Tibial artery (tissue), 4 donors: ENCODE data around the gene HOXA2.

Experiments used
- DNase-seq, 2 donors: peaks; one replicate each; pipeline ENCODE4 v3.0.0-alpha.2; 2019
- H3K27ac ChIP-seq, 2 donors: fragments of 200-600 bp; sonication (generic) in 1 of 2; 1 replicate in 1 of 2; 2 replicates in 1 of 2; pipeline ENCODE4 v1.5.1; 2018 to 2019; ENCODE audit warnings: mild to moderate bottlenecking in 1 of 2
- H3K27me3 ChIP-seq, 2 donors: fragments of 200-600 bp; sonication (generic) in 1 of 2; one replicate each; pipeline versions ENCODE4 v1.5.1 to v1.6.0; 2016 to 2019
- H3K36me3 ChIP-seq, 3 donors: fragments of 200-600 bp; sonication (generic) in 2 of 3; one replicate each; pipeline ENCODE4 v1.5.1; 2016 to 2019; ENCODE audit warnings: mild to moderate bottlenecking in 2 of 3
- H3K4me1 ChIP-seq, 4 donors: fragments of 200-600 bp; sonication (generic) in 2 of 4; 1 replicate in 3 of 4; 2 replicates in 1 of 4; pipeline ENCODE4 v1.5.1; 2016 to 2019
- H3K4me3 ChIP-seq, 2 donors: fragments of 200-600 bp; sonication (generic) in 1 of 2; 1 replicate in 1 of 2; 2 replicates in 1 of 2; pipeline ENCODE4 v1.5.1; 2018 to 2019; ENCODE audit warnings: mild to moderate bottlenecking in 2 of 2
- H3K9me3 ChIP-seq, 3 donors: fragments of 200-600 bp; sonication (generic) in 1 of 3; one replicate each; pipeline ENCODE4 v1.5.1; 2016 to 2019
- intact Hi-C: fragments of 100-400 bp; cut with DNase I; formaldehyde crosslinking; loops from one replicate; pipeline ENCODE4 v1.15.0; 2023; ENCODE audit warnings: low total_unique reads
- TF ChIP-seq, protein P1 (sequence below), 2 experiments: fragments of 200-600 bp in 1 of 2; fragments of 450-650 bp in 1 of 2; IDR thresholded peaks; one replicate each; pipeline ENCODE4 v1.5.1; 2017 to 2019; ENCODE audit warnings: antibody characterized with exemption in 2 of 2, mild to moderate bottlenecking in 1 of 2, moderate library complexity in 1 of 2

Gene HOXA2

DNA sequence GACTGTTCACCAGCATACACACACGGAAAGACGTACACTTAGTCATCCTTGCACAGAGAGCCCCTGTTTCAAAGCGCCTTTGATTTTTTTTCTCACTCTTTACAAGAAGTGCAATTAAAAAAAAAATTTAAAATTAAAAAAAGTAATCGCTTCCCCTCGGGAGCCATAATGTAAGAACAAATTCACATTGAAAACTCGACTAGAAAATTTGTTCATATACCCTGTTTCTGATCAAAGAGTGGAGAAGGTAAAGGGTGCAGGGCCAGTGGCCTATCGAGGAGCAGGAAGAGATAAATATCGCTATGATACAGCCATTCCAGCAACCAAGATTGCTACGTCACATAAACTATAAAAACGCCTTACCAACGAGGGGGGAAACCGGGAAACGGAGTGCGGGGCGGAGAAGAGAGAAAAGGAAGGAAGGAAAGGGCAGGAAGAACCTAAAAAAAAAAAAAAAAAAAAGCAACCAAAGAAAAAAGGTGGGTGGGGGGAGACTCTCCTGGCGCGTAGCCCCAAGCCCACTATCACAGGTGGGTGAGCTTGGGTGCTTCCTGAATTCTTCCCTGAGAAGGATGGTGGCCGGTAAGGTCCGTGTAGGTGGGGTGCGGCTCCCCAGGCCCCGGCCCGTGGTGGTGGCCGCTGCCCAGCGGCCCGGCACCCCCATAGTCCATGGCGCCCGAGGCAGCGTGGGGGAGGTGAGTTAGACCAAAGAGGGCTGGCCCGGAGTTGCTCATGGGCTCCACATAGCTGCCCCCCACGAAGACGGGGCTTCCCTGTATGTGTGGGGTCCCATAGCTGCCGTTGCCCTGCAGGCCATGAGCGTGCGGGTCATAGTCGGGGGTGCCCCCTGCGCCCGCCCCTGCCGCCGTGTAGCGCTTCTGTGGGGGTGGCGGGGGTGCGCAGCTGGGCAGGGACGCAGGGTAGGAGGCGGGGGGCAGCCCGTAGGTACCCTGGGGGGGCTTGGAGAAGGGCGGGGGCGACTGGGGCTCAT, 5.2 kb upstream of the HOXA2 start:
- Histone ChIP-seq H3K4me1 (peaks cover 5 to 44% (median 25%) of the 10 kb centered on the region in 4 donors), H3K27me3 (no peaks in the 10 kb centered on the region), H3K27ac (no peak overlapping the region), H3K36me3 (peaks cover 0 to 9% (median 0%) of the 10 kb centered on the region in 3 donors), H3K9me3 (no peaks in the 10 kb centered on the region), H3K4me3 (peak overlapping the region in 1 of 2 donors; percentile 19)
- TF ChIP-seq, protein P1, sequence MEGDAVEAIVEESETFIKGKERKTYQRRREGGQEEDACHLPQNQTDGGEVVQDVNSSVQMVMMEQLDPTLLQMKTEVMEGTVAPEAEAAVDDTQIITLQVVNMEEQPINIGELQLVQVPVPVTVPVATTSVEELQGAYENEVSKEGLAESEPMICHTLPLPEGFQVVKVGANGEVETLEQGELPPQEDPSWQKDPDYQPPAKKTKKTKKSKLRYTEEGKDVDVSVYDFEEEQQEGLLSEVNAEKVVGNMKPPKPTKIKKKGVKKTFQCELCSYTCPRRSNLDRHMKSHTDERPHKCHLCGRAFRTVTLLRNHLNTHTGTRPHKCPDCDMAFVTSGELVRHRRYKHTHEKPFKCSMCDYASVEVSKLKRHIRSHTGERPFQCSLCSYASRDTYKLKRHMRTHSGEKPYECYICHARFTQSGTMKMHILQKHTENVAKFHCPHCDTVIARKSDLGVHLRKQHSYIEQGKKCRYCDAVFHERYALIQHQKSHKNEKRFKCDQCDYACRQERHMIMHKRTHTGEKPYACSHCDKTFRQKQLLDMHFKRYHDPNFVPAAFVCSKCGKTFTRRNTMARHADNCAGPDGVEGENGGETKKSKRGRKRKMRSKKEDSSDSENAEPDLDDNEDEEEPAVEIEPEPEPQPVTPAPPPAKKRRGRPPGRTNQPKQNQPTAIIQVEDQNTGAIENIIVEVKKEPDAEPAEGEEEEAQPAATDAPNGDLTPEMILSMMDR (IDR thresholded peaks at IDR 0.05): no peak
- DNase-seq: no peak
- intact Hi-C loops: no loop called here

DNA sequence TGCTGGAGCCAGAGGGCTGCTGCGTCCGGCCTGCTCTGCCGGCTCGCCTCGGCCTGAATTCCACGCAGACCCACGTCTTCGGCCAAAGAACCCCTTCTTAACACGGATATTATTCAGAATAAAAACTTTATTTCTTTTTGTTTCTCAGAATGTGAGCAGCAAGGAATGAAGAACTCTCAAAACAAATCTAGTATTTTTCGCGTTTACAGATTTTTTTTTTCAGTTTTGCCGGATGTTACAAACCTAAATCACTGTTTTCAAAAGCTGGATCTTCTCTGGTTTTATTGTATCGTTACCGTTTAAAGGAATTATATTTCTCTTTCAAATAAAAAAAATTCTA, 4.4 kb upstream of the HOXA2 start:
- Histone ChIP-seq H3K27me3 (no peaks in the 10 kb centered on the region), H3K27ac (no peak overlapping the region), H3K4me3 (peak overlapping the region in 1 of 2 donors; percentile 24), H3K9me3 (no peaks in the 10 kb centered on the region), H3K36me3 (peaks cover 0 to 9% (median 0%) of the 10 kb centered on the region in 3 donors), H3K4me1 (peaks cover 5 to 36% (median 25%) of the 10 kb centered on the region in 4 donors)
- no peak for DNase-seq
- TF ChIP-seq, protein P1 (IDR thresholded peaks at IDR 0.05): no peak
- intact Hi-C loops: no loop called here

DNA sequence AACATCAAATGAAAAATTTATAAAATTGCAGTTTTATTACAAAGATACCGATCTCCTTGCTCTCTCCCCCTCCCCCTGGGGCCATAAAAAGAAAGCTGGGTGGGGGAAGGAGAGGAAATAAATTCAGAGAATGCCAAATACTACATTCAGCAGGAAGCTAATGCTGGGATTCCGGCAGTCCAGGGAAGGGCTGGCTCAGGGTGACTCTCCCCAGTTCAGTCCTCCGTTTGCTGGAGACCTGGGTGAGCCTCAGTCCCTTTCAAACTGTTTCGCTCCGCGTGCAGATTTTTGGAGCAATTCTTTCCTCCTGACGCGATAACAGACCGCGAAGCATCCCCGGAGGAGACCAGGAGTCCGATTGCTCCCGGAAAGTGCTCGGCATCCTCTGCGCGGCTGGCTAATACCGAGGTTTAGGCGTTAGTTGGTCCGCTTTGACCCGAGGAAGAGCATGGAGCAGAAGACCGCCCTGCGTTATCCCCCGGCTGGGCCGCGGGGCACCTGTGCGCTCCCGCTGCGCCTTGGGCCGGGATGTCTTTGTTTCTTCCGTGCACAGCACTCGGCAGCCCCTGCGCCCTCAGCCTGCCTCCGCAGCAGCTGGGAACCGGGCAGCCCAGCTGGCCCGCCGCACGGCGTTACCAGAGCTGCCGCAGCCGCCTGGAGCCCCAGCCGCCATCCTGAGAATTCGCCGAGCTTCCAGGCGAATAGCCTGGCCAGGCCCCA, 3.9 kb upstream of the HOXA2 start:
- peak overlapping the region in 1 of 2 donors; percentile 11 for H3K27ac ChIP-seq

DNA sequence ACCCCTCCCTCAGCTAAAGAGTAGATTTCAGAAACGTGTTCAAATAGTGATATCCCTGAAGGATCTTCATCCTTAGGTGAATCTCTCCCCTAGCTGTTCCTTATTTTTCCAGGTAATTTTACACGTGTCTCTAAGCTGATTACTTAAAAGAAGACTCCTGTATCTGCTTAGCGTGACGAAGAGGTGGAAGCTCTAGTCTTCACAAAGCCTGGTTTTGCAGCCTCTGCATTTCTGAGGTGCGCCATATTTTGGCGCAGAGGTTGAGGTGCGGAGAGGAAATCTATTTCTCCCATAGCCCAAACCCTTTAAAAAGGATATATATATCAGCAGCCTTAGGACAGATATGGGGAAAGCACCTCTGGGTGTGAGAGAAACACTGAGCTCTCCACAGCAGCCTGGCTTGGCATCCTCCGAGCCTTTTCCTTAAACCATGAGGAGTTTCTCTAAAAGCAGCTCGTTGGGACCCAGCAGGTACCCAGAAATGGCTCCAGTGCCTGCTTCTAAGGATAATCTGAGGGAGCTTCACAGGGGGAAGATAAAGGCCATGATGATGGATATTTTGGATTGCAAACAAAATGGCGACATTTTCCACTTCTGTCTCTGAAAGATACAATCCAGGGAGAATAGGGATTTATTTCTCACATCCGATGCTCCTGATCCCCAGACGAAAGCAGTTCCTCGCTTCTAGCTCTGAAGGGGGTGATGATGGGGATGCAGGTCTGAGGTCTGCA, 3.0 kb upstream of the HOXA2 start:
- no peak for DNase-seq
- H3K36me3 ChIP-seq: peaks cover 0 to 9% (median 0%) of the 10 kb centered on the region in 3 donors
- no peak overlapping the region for H3K27ac ChIP-seq
- H3K9me3 ChIP-seq: no peaks in the 10 kb centered on the region
- TF ChIP-seq, protein P1 (IDR thresholded peaks at IDR 0.05): no peak
- H3K27me3 ChIP-seq: no peaks in the 10 kb centered on the region
- no peak overlapping the region for H3K4me3 ChIP-seq
- intact Hi-C loops: no loop called here
- H3K4me1 ChIP-seq: peaks cover 0 to 25% (median 15%) of the 10 kb centered on the region in 4 donors

More for the DNA sequence above, 3.9 kb upstream of the HOXA2 start:
- intact Hi-C loops: no loop called here
- Histone ChIP-seq H3K4me1 (peaks cover 5 to 33% (median 21%) of the 10 kb centered on the region in 4 donors), H3K4me3 (peak overlapping the region in 1 of 2 donors; percentile 24), H3K27me3 (no peaks in the 10 kb centered on the region), H3K36me3 (peaks cover 0 to 9% (median 0%) of the 10 kb centered on the region in 3 donors), H3K9me3 (no peaks in the 10 kb centered on the region)
- no peak for DNase-seq
- TF ChIP-seq, protein P1 (IDR thresholded peaks at IDR 0.05): no peak

DNA sequence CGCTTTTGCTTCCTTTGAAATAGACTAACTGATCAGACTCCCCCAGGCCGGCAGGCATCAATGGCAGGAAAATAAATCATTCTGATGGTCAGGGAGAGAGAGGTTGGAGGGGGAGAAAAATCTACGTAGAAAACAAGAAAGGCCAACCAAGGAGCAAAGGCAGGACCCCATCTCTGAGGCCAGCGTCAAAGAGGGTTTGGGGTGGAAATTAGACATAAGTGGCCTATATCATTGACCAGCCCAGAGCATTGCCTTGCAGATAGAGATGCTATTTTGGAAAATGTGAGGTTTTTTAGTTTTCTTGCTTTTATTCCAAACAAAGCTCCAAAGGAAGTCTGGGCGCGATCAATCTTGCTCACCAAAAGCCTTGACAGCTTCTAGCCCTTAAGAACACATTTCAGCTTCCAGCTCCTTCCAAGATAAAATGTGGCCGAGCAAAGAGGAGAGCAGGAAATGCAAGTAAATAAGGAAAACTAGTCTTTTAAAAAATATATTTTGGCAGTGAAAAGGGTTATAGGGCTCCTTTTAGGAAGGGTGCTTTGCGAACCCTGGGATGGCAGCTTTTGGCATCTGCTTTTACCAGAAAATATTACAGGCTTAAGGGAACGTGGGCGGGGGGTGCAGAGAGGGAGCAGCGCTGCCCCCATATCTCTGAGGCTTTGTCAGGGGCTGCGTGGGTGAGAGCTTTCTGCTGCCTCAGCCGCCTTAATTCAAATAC, 2.0 kb upstream of the HOXA2 start:
- Histone ChIP-seq H3K27ac (no peak overlapping the region), H3K36me3 (peaks cover 0 to 9% (median 0%) of the 10 kb centered on the region in 3 donors), H3K4me1 (peaks cover 0 to 16% (median 6%) of the 10 kb centered on the region in 4 donors), H3K27me3 (no peaks in the 10 kb centered on the region), H3K4me3 (no peak overlapping the region), H3K9me3 (no peaks in the 10 kb centered on the region)
- no peak for DNase-seq
- intact Hi-C loops: no loop called here
- TF ChIP-seq, protein P1 (IDR thresholded peaks at IDR 0.05): no peak
